COLO668 (cell line): ENCODE data around the gene DCDC2C.
"Not testable (repeated sequence)": the region's sequence is repeated elsewhere in the genome, so short reads cannot be mapped to it uniquely, and the experiment has no call there.

Experiments
- DNase-seq: peaks from one replicate; lab custom pipeline; 2025; ENCODE audit not compliant: unreplicated experiment; lab: John Stamatoyannopoulos, UW

Gene DCDC2C

GRCh38 chr2:3814706-3815245 is 111.4 kb downstream of the DCDC2C start:
- DNase-seq = no peak

GRCh38 chr2:3817144-3817543 is 113.8 kb downstream of the DCDC2C start:
- DNase-seq = not testable (repeated sequence)

- no peak for DNase-seq
Measured at GRCh38 chr2:3823748-3824147, 120.4 kb downstream of the DCDC2C start.

GRCh38 chr2:3827673-3828575 is 124.5 kb downstream of the DCDC2C start:
- peak; percentile 20 for DNase-seq

GRCh38 chr2:3830796-3831195 is 127.4 kb downstream of the DCDC2C start:
- no peak for DNase-seq

GRCh38 chr2:3837086-3837485 is 133.7 kb downstream of the DCDC2C start:
- DNase-seq = no peak

GRCh38 chr2:3838348-3838747 is 135.0 kb downstream of the DCDC2C start:
- DNase-seq = no peak

GRCh38 chr2:3839476-3839875 is 136.1 kb downstream of the DCDC2C start:
- DNase-seq = no peak

GRCh38 chr2:3840611-3841155 is 137.3 kb downstream of the DCDC2C start:
- DNase-seq = no peak

- DNase-seq = no peak
Measured at GRCh38 chr2:3847397-3848052, 144.2 kb downstream of the DCDC2C start.

- DNase-seq = no peak
Measured at GRCh38 chr2:3848776-3849175, 145.4 kb downstream of the DCDC2C start.

- DNase-seq = no peak
Measured at GRCh38 chr2:3849213-3849612, 145.8 kb downstream of the DCDC2C start.

- peak; percentile 84 for DNase-seq
Measured at GRCh38 chr2:3857576-3857975, 154.2 kb downstream of the DCDC2C start.

- DNase-seq = peak; percentile 90
Measured at GRCh38 chr2:3864943-3865865, 161.8 kb downstream of the DCDC2C start.

- DNase-seq = peak; percentile 28
Measured at GRCh38 chr2:3867469-3867868, 164.1 kb downstream of the DCDC2C start.

GRCh38 chr2:3868012-3868805 is 164.8 kb downstream of the DCDC2C start:
- DNase-seq = no peak

GRCh38 chr2:3870222-3870621 is 166.8 kb downstream of the DCDC2C start:
- DNase-seq = peak; percentile 49

GRCh38 chr2:3871002-3871401 is 167.6 kb downstream of the DCDC2C start:
- DNase-seq = no peak

- no peak for DNase-seq
Measured at GRCh38 chr2:3872451-3872850, 169.1 kb downstream of the DCDC2C start.

- no peak for DNase-seq
Measured at GRCh38 chr2:3873899-3874298, 170.5 kb downstream of the DCDC2C start.
